Spinal cord (tissue), 10 donors: ENCODE measurements around the gene CDH23. TPM values are rescaled to one million over a fixed set of nuclear protein-coding genes. Genes with fewer than 3 reads are reported as not detected.

Experiments used
- DNase-seq, 6 donors: peaks; one replicate each; pipeline versions ENCODE4 v3.0.0 to v3.0.0-alpha.2; 2013 to 2015; ENCODE audit warnings: low spot score in 6 of 6, low read depth in 4 of 6
- H3K27ac ChIP-seq: one replicate; pipeline ENCODE4 v1.5.1; 2013; ENCODE audit warnings: low read depth, low read length, control low read depth
- H3K27me3 ChIP-seq: one replicate; pipeline ENCODE4 v1.6.1; 2013; ENCODE audit warnings: low read length; ENCODE audit not compliant: control insufficient read depth, insufficient read depth
- H3K36me3 ChIP-seq: one replicate; pipeline ENCODE4 v1.6.1; 2013; ENCODE audit warnings: low read length; ENCODE audit not compliant: control insufficient read depth, insufficient read depth
- H3K4me1 ChIP-seq: one replicate; pipeline ENCODE4 v1.6.1; 2013; ENCODE audit warnings: low read length; ENCODE audit not compliant: control insufficient read depth, insufficient read depth
- H3K4me3 ChIP-seq: one replicate; pipeline ENCODE4 v1.5.1; 2013; ENCODE audit warnings: low read depth, low read length, control low read depth
- H3K9me3 ChIP-seq: one replicate; pipeline ENCODE4 v1.6.1; 2013; ENCODE audit warnings: low read length; ENCODE audit not compliant: control insufficient read depth, insufficient read depth
- WGBS: methylation state at CpG from one replicate; pipeline ENCODE4 v1.1.5; 2013; ENCODE audit warnings: missing lambda C conversion rate; ENCODE audit not compliant: insufficient coverage; 5-methylcytosine and 5-hydroxymethylcytosine counted together
- polyA plus RNA-seq, 2 donors: library from polyadenylated mRNA; unstranded; fragments of 120-200 nt; gene quantifications; one replicate each; pipeline ENCODE4 v1.2.1, GENCODE V29; 2013; ENCODE audit not compliant: insufficient read length in 2 of 2
- total RNA-seq, 2 donors: library from RNA; depleted of rRNA in 1 of 2; stranded (reverse); fragments of 120-200 nt in 1 of 2; fragments of >200 nt in 1 of 2; gene quantifications; one replicate each; pipeline versions ENCODE4 v1.2.3 to v1.2.4, GENCODE V29; 2013 to 2014
- donor health status: healthy.

Gene CDH23
- total and polyA plus RNA-seq, 4 donors = 15.6 to 24.2 (median 19.0) TPM

DNA sequence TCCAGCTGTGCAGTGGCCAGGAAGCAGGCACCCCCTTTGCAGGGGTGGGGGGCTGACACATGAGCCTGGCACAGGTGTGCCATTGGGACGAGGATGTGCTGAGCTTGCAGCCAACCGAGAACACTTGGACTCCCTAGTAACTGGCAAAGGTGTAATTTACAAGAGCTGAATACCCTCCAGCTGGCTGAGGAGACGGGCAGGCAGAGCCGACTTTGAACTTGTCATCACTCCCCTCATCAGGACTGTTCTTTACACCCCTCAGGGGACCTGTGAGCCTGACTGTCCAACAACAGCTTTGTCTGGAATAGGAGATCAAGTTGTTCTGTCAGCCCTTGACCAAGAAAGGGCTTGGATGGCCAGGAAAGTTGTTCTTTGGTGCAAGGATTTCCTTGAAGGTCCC is 61.2 kb downstream of the CDH23 start:
- Histone ChIP-seq H3K27me3 (no peaks in the 10 kb centered on the region), H3K4me3 (no peak overlapping the region), H3K36me3 (no peaks in the 10 kb centered on the region), H3K4me1 (peaks cover 25% of the 10 kb centered on the region), H3K9me3 (no peaks in the 10 kb centered on the region), H3K27ac (no peak overlapping the region)
- DNase-seq = no peak
- 55% methylated on average over 2 of the region's 4 CpGs for WGBS

DNA sequence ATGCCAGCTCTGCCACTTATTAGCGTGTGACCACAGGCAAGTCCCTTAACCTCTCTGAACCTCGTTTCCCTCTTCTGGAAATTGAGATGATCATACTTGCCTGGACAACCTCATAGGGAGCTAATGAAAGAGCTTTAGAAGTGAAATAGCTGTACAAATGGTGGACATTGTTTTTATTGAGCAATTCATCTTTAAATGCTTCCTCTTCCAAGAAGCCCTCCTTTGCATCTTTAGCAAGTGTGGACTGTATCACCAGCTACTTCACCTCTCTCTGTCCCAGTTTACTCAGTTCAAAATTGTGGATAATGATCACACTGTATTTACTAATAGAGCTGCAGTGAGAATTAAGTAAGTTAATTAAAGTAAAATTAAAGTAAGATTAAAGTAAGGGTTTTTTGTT is 61.7 kb downstream of the CDH23 start:
- Histone ChIP-seq H3K27me3 (no peaks in the 10 kb centered on the region), H3K4me3 (no peak overlapping the region), H3K36me3 (no peaks in the 10 kb centered on the region), H3K27ac (no peak overlapping the region), H3K4me1 (peaks cover 25% of the 10 kb centered on the region), H3K9me3 (no peaks in the 10 kb centered on the region)
- DNase-seq = no peak
- no CpG with 5 or more reads among the region's 2 CpGs for WGBS

DNA sequence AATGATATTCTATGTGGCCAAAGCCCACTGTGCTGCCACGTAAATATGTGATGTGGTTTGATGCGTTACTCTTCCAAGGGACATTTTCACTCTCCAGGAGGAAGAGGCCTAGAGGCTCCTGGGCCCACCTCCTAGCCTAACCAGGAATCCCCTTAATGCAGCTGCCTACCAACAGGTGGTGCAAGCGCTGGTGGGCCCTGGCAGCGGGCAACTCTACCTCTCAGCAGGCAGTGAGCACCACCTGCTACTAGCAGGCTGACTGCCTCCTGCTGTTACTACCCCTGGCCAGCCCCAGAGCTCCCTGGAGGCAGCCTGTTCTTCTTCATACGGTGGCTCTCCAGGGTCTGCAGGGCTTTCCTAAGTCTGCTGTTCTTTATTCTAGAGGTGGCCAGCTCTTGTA is 62.8 kb downstream of the CDH23 start:
- peaks cover 23% of the 10 kb centered on the region for H3K4me1 ChIP-seq
- no peak for DNase-seq
- WGBS = 86% methylated on average over 4 of the region's 5 CpGs

DNA sequence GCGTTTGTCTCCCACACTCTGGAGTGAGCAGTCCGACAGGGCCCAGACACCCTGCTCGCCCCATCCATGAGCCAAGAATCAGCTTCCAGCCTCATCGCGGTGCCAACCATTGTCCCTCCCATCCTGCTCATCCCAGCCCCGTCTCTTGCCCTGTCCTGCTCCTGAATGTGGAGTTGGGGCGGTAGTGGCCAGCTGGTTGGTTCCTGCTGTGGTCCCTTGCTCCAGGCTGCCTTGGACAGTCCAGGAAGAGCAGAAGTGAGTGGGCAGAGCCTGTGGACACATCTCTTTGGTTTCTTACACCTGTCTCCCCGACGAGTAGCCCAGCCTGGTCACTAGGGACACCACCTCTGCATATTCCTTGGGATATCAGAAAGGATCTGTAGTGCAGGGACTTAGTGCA is 63.9 kb downstream of the CDH23 start:
- no peaks in the 10 kb centered on the region for H3K36me3 ChIP-seq
- DNase-seq = no peak
- 82% methylated on average over 7 of the region's 9 CpGs for WGBS
- no peak overlapping the region for H3K4me3 ChIP-seq
- peaks cover 27% of the 10 kb centered on the region for H3K4me1 ChIP-seq
- H3K27ac ChIP-seq = no peak overlapping the region
- no peaks in the 10 kb centered on the region for H3K9me3 ChIP-seq
- H3K27me3 ChIP-seq = no peaks in the 10 kb centered on the region

More for the DNA sequence above, 62.8 kb downstream of the CDH23 start:
- Histone ChIP-seq H3K36me3 (no peaks in the 10 kb centered on the region), H3K4me3 (no peak overlapping the region), H3K27ac (no peak overlapping the region), H3K27me3 (no peaks in the 10 kb centered on the region), H3K9me3 (no peaks in the 10 kb centered on the region)

DNA sequence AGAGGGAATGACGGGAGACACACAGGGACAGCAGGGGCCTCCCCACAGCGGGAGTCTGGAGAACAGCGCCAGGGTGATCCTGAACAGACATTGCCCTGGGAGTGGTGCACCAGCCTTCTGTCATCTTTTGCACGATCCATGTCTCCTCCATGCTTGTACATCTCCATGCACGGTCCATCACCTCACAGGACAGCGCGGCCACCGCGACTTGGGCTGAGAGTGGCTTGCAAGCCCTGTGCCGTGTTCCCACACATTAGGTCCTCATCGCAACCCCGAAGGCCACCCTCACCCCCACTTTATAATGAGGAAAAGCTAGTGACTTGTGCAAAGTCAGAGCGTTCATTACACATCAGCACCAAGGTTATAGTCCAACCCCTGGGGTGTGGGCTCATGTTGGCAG is 64.7 kb downstream of the CDH23 start:
- H3K27ac ChIP-seq = no peak overlapping the region
- peaks cover 27% of the 10 kb centered on the region for H3K4me1 ChIP-seq
- H3K27me3 ChIP-seq = no peaks in the 10 kb centered on the region
- H3K36me3 ChIP-seq = no peaks in the 10 kb centered on the region
- H3K4me3 ChIP-seq = no peak overlapping the region
- H3K9me3 ChIP-seq = no peaks in the 10 kb centered on the region
- no peak for DNase-seq
- 99% methylated on average over 12 of the region's 13 CpGs for WGBS

DNA sequence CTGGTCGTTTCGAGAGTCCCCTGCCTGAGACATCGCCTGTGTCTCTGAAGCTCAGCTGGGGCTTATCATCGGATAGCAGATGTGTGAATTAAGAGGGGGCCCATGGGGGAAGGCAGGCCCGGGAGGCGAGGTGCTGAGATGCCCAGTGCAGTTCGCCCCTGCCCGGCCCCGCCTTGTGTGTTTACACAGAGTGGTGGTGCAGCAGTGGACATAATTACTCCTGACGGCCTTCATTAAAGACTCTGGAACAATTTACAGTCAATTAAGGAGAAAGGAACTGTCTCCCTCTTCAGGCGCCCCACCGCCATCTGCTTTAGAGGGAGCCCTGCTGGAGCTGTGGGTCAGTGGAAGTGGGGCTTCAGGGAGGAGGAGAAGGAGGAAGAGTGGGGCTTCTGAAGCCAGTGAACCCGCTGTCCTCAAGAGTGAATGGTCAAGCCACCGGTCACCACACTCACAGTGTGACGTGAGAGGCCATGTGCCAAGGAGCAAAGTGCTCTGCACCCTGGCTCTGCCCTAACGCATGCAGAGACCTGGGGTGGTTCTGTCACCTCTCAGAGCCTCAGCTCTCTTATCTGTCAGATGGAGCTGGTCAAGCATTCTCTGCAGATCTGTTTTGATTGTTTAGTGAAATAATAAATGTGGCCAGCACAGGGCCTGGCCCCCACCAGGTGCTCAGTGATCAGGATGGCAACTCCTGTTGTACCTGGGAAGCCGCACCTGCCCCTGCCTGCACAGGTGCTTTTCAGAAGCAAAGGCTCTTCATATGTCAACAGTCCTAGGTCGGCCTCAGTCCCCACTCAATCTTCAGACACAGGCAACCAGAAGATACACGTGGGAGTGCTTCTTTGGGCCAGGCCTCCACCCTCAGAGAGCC is 65.6 kb downstream of the CDH23 start:
- H3K4me3 ChIP-seq = no peak overlapping the region
- no peaks in the 10 kb centered on the region for H3K9me3 ChIP-seq
- 80% methylated on average over 11 of the region's 19 CpGs for WGBS
- DNase-seq = peak in 1 of 6 donors; percentile 25
- H3K36me3 ChIP-seq = no peaks in the 10 kb centered on the region
- peaks cover 27% of the 10 kb centered on the region for H3K4me1 ChIP-seq
- no peaks in the 10 kb centered on the region for H3K27me3 ChIP-seq
- H3K27ac ChIP-seq = no peak overlapping the region

DNA sequence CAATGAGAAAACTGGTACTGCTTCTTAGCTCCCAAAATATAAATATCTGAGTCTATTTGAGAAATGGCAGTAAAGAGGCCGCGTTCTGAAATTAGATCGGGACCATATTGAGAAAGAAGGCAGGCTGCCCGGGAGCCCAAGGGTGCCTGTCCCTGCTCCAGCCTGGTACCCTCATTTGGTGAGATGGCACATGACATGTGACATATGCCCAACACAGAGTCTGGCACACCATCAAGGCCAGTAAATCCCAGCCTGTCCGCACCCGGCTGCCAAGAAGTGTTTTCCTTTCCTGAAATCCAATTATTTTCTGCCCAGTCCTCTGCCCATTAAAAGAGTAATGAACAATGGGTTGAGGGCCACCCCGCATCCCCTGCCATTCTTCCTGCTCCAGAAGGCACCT is 66.4 kb downstream of the CDH23 start:
- WGBS = 73% methylated on average over 4 of the region's 7 CpGs
- H3K36me3 ChIP-seq = no peaks in the 10 kb centered on the region
- H3K27me3 ChIP-seq = no peaks in the 10 kb centered on the region
- H3K9me3 ChIP-seq = no peaks in the 10 kb centered on the region
- H3K27ac ChIP-seq = no peak overlapping the region
- no peak overlapping the region for H3K4me3 ChIP-seq
- DNase-seq = peak in 2 of 6 donors; percentile 24 to 71
- H3K4me1 ChIP-seq = peaks cover 27% of the 10 kb centered on the region

DNA sequence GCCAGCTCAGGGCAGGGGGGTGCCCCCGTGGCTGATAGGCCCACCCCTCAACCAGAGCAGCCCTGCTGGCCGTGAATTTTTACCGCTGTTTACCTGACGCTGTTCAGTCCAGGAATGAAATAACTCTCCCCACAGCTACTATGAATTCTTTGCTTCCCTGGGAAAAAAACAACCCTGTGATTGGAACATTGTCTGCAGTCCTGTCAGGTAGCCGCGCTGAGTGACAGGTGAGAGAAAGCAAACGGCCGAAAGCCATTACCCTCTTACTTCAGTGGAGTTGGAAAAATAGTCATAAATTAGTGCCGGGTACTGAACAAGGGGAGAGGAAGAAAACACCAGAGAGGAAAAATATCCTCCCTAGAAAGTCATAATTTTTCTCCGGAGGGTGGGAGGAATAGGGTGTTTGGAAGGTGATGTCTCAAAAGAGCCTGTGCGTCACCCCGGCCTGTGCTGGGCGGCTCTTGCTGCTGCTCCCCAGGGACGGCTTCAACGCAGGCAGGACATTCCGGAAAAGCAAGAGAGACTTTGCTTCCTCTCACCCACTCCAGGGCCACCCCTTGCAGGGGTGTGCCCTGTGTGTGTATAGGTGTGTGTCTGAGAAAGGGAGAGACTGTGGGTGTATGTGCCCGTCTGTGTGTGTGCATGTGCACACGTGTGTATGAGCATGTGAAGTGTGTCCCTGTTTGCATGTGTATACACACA is 69.0 kb downstream of the CDH23 start:
- H3K4me3 ChIP-seq = no peak overlapping the region
- H3K36me3 ChIP-seq = no peaks in the 10 kb centered on the region
- peaks cover 20% of the 10 kb centered on the region for H3K4me1 ChIP-seq
- H3K27ac ChIP-seq = no peak overlapping the region
- WGBS = 79% methylated on average over 4 of the region's 18 CpGs
- no peaks in the 10 kb centered on the region for H3K27me3 ChIP-seq
- no peaks in the 10 kb centered on the region for H3K9me3 ChIP-seq
- peak in 1 of 6 donors; percentile 43 for DNase-seq

DNA sequence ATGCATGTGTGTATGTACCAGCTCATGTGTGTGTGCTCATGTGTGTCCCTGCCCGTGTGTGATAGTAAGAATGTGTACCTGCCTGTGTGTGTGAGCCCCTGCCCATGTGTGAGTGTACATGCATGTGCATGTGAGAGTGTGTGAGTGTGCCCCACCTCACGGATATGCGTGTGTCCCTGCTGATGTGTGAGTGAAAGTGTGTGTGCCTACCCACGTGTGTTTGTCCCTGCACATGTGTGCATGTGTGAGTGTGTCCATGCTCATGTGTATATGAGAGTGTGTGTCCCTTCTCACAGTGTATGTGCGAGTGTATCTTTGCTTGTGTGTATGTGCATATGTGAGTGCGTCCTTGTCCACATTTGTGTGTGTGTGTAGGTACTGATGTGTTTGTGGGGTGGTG is 69.6 kb downstream of the CDH23 start:
- H3K9me3 ChIP-seq = no peaks in the 10 kb centered on the region
- DNase-seq = no peak
- peaks cover 20% of the 10 kb centered on the region for H3K4me1 ChIP-seq
- 92% methylated on average over 5 of the region's 6 CpGs for WGBS
- H3K27ac ChIP-seq = no peak overlapping the region
- H3K4me3 ChIP-seq = no peak overlapping the region
- H3K27me3 ChIP-seq = no peaks in the 10 kb centered on the region
- H3K36me3 ChIP-seq = no peaks in the 10 kb centered on the region
